VCaP (cell line): ENCODE results near the gene RBM46.

Source experiments
- H3K27ac ChIP-seq: fragments of 450-650 bp; 2 replicates; pipeline ENCODE4 v1.5.1; 2017
- CTCF ChIP-seq: fragments of 450-650 bp; conservative IDR thresholded peaks from 2 replicates; pipeline ENCODE4 v1.5.1; 2017; ENCODE audit warnings: mild to moderate bottlenecking, moderate library complexity

RBM46 gene

GRCh38 chr4:154781126-154781982, at the start of gene RBM46:
Gene RBM46 (plus strand): TSS chr4:154781272. CDS start chr4:154796753, 15,481 bp downstream.
- no peak within 1 kb of the TSS for H3K27ac ChIP-seq
- no peak for TF ChIP-seq CTCF

GRCh38 chr4:154731756-154732155, 49.3 kb upstream of the RBM46 start:
- no peak for TF ChIP-seq CTCF
- H3K27ac ChIP-seq: no peak overlapping the region

GRCh38 chr4:154732669-154733068, 48.4 kb upstream of the RBM46 start:
- no peak for TF ChIP-seq CTCF
- no peak overlapping the region for H3K27ac ChIP-seq

- no peak overlapping the region for H3K27ac ChIP-seq
- TF ChIP-seq CTCF: no peak
Measured at GRCh38 chr4:154736770-154737169, 44.3 kb upstream of the RBM46 start.

GRCh38 chr4:154738426-154738825, 42.6 kb upstream of the RBM46 start:
- H3K27ac ChIP-seq: peak overlapping the region; percentile 52
- TF ChIP-seq CTCF: no peak

GRCh38 chr4:154739111-154739510, 42.0 kb upstream of the RBM46 start:
- H3K27ac ChIP-seq: peak overlapping the region; percentile 52
- no peak for TF ChIP-seq CTCF

- no peak overlapping the region for H3K27ac ChIP-seq
- no peak for TF ChIP-seq CTCF
Measured at GRCh38 chr4:154740462-154740861, 40.6 kb upstream of the RBM46 start.
